Muscle layer of colon (tissue), 2 donors: ENCODE measurements around the gene BPIFB6.

Experiments used
- H3K27ac ChIP-seq: one replicate; pipeline ENCODE4 v1.7.0; 2013; ENCODE audit warnings: low read depth, mild to moderate bottlenecking, low read length, moderate library complexity
- H3K27me3 ChIP-seq, 2 donors: one replicate each; pipeline ENCODE4 v1.7.0; 2013; ENCODE audit warnings: low read length in 2 of 2, mild to moderate bottlenecking in 2 of 2; ENCODE audit not compliant: insufficient read depth in 2 of 2, control insufficient read depth in 1 of 2
- H3K36me3 ChIP-seq: one replicate; pipeline ENCODE4 v1.7.0; 2013; ENCODE audit warnings: mild to moderate bottlenecking, low read length; ENCODE audit not compliant: insufficient read depth
- H3K4me1 ChIP-seq: one replicate; pipeline ENCODE4 v1.7.0; 2013; ENCODE audit warnings: mild to moderate bottlenecking, low read length; ENCODE audit not compliant: insufficient read depth
- H3K4me3 ChIP-seq, 2 donors: one replicate each; pipeline ENCODE4 v1.7.0; 2013; ENCODE audit warnings: low read length in 2 of 2, low read depth in 1 of 2, mild to moderate bottlenecking in 1 of 2, moderate library complexity in 1 of 2
- H3K9ac ChIP-seq: one replicate; pipeline ENCODE4 v1.7.0; 2013; ENCODE audit warnings: low read length
- H3K9me3 ChIP-seq: one replicate; pipeline ENCODE4 v1.7.0; 2013; ENCODE audit warnings: mild to moderate bottlenecking, low read length
- donor health status: abdominal sarcoma.
- donor health status: Adenocarcinoma of cecum.

BPIFB6 gene

DNA sequence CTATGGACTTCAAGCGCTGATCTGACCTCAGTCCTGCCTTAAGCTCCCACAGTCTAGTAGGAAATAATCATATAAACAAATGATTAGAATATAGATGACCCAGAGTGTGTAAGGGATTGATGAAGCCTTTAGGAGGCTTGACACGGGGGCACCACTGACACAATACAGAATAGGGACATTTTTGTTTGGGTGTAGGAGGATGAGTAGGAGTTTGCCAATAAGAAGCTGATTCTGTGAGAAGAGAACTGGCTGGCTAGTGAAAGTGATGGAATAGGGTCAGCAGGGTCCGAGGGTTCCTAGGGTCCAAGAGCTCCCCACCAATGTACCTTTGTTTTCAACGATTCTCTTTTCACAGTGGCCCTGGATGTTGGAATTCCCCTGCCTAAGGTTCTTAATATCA, 40.9 kb downstream of the BPIFB6 start:
- H3K27me3 ChIP-seq, result no peaks in the 10 kb centered on the region
- no peaks in the 10 kb centered on the region for H3K4me1 ChIP-seq
- H3K9ac ChIP-seq, result no peak overlapping the region
- H3K27ac ChIP-seq, result no peak overlapping the region
- no peaks in the 10 kb centered on the region for H3K36me3 ChIP-seq
- no peak overlapping the region for H3K4me3 ChIP-seq
- H3K9me3 ChIP-seq, result no peaks in the 10 kb centered on the region

DNA sequence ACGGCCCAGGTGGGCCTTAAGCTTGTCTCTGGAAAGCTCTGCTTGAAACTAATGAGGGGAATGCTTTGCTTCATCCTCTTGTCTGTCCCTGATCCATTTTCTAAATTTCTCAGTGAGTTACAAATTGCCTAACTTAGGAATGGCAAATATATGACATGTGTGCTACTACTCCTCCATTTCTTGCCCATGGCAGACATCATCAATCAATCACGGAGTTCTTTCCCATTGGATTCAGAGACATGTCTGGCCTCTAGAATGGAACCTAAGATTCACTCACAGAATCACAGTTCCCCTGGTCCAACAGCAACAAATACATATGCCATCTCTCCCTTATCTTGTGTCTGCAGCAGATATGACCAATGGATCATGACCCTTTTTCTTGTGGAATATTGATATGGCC, 41.4 kb downstream of the BPIFB6 start:
- H3K4me1 ChIP-seq, result no peaks in the 10 kb centered on the region

DNA sequence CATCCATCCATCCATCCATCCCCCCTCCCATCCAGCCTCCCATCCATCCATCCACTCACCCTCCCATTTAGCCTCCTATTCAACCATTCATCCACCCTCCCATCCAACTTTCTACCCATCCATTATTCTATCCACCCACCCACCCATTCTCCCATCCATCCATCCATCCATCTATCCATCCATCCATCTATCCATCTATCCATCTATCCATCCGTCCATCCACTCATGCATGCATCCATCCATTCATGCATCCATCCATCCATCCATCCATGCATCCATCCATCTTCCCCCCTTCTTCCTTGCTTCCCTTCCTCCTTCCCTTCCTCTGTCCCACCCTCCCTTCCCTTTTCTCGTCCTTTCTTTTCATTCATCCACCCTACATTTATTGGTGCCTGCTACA, 43.2 kb downstream of the BPIFB6 start:
- Histone ChIP-seq H3K9me3 (no peaks in the 10 kb centered on the region), H3K27me3 (no peaks in the 10 kb centered on the region), H3K27ac (no peak overlapping the region), H3K9ac (no peak overlapping the region), H3K4me3 (no peak overlapping the region), H3K4me1 (no peaks in the 10 kb centered on the region), H3K36me3 (no peaks in the 10 kb centered on the region)

More for the DNA sequence above, 41.4 kb downstream of the BPIFB6 start:
- H3K9me3 ChIP-seq, result no peaks in the 10 kb centered on the region
- no peaks in the 10 kb centered on the region for H3K27me3 ChIP-seq
- no peak overlapping the region for H3K9ac ChIP-seq
- H3K36me3 ChIP-seq, result no peaks in the 10 kb centered on the region
- no peak overlapping the region for H3K27ac ChIP-seq
- H3K4me3 ChIP-seq, result no peak overlapping the region

DNA sequence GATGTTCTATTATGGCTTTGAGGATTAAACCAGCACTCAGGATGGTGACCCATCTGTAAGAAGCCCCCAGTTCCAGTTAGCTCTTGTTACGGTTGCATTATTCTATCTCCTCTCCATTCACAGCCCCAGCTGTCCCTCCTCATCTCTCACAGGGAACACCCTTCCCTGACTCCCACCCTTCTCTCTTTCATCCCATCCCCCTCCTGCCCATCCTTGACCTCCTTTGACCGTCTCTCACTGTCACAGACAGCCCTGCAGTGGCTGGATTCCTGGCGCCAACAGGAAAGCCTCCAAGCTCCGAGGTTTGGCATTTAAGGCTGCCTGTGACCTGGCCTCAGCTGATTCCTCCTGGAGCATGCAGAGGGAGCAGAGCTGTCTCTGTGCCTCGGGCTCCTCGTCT, 43.8 kb downstream of the BPIFB6 start:
- H3K9me3 ChIP-seq, result no peaks in the 10 kb centered on the region
- H3K4me1 ChIP-seq, result no peaks in the 10 kb centered on the region
- H3K36me3 ChIP-seq, result no peaks in the 10 kb centered on the region
- no peaks in the 10 kb centered on the region for H3K27me3 ChIP-seq
- no peak overlapping the region for H3K27ac ChIP-seq
- H3K9ac ChIP-seq, result no peak overlapping the region
- no peak overlapping the region for H3K4me3 ChIP-seq

DNA sequence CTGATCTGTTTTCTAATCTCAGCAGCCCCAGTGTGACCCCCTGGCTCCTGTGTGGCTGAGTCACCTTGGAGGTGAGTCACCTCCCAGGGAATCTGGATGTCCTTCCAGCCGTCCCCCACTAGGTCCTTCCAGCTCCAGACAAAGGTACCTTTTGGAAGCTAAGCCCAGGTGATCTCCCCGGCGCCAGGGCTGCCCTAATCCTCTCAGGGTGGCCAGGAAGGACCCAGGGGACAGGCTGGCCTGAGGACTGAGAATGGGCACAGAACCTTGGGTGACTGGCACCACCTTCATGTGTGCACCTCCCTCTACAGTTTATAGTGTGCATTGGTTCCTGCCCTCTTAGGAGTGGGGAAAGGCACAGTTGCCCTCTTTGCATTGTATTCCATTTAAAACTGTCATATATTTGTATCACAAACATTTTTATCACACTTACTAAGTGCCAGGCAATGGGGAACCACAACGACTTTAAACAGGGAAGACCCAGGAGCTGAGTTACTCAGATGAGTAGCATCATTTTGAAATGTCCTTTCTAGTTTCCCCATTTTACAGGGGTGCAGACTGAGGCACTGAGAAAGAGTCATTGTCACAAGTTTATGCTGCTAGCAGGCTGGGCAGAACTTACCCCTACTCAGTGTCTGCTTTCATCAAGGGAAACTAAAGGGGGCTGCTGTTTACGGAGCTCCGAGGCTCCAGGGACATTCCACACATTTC, 45.4 kb downstream of the BPIFB6 start:
- no peak overlapping the region for H3K27ac ChIP-seq
- no peaks in the 10 kb centered on the region for H3K4me1 ChIP-seq
- H3K9ac ChIP-seq, result no peak overlapping the region
- H3K9me3 ChIP-seq, result no peaks in the 10 kb centered on the region
- H3K36me3 ChIP-seq, result no peaks in the 10 kb centered on the region
- no peak overlapping the region for H3K4me3 ChIP-seq
- no peaks in the 10 kb centered on the region for H3K27me3 ChIP-seq

DNA sequence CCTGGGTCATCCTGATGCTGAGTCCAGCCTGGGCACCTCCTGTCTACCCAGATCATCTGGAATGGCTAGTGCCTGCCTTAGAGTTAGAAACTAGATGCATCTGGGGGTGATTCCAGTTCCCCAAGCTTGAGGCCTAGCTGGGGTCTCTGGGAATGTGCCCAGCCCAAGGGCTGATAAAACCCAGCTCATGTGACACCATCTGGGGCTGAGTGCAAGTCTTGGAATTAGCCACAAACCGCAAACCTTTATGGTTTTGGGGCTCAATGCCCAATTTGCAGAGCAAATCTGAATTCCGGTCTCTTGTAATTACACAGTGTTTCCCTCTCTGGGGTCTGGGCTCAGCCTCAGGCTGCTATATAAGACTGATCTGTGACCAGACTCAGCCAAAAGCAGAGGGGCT, 47.8 kb downstream of the BPIFB6 start, which contains the start of gene BPIFB4:
Gene BPIFB4 (plus strand): TSS at position 385 of the 400 bp plus-strand sequence. CDS start 1,884 bp downstream, outside the sequence.
- H3K4me1 ChIP-seq, result no peaks in the 10 kb centered on the region
- H3K36me3 ChIP-seq, result no peaks in the 10 kb centered on the region
- H3K9ac ChIP-seq, result no peak within 1 kb of the TSS

DNA sequence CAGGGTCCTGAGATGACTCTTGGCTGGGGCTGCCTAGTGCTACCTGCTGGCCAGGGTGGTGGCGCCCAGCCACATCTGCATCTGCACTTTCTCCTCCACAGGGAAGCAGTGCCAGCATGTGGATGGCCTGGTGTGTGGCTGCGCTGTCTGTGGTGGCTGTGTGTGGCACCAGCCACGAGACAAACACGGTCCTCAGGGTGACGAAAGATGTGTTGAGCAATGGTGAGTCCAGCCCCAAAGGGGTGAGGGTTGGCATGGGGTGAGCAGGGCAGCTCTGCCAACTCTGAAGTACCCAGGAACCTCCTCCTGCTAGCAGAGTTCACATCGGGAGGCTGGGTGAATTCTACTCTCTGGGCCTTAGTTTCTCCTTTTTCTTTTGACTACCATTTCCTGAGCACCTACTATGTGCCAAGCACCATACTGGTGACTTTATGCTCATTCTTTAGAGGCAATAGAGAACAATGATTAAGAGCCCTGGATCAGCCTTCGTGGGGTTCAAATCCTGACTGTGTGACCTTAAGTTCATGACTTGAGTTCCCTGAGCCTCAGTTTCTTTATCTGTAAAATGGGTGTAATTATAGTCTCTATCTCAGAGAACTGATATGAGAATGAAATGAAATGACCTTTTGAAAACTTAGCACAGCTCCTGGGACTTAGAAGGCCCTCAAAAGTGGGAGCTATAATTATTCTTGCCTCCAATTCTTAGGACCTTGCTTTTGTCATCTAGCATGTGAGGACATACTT, 50.1 kb downstream of the BPIFB6 start:
- H3K9ac ChIP-seq, result no peak overlapping the region

More for the DNA sequence above, 47.8 kb downstream of the BPIFB6 start, which contains the start of gene BPIFB4:
- H3K27ac ChIP-seq, result no peak within 1 kb of the TSS
- H3K27me3 ChIP-seq, result no peaks in the 10 kb centered on the region
- H3K4me3 ChIP-seq, result no peak within 1 kb of the TSS
- H3K9me3 ChIP-seq, result no peaks in the 10 kb centered on the region

DNA sequence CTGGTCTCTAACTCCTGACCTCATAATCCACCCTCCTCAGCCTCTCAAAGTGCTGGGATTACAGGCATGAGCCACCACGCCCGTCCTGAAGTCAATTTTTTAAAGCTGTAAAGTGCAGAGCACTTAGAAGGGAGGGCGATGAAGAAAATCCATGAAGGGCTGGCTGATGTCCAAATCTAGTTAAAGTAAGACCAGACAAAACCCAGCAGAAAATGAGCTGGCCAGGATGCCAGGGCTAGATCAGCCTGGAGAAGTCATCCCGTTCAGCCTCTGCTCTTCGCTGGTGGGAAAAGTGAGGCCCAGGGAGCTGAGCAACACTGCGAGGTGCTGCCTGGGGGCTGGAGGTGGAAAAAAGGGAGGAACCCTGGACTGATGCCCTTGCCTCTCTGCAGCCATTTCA, 51.1 kb downstream of the BPIFB6 start:
- Histone ChIP-seq H3K36me3 (no peaks in the 10 kb centered on the region), H3K9ac (no peak overlapping the region), H3K4me1 (no peaks in the 10 kb centered on the region), H3K27ac (no peak overlapping the region), H3K4me3 (no peak overlapping the region), H3K9me3 (no peaks in the 10 kb centered on the region), H3K27me3 (no peaks in the 10 kb centered on the region)

More for the DNA sequence above, 50.1 kb downstream of the BPIFB6 start:
- H3K36me3 ChIP-seq, result no peaks in the 10 kb centered on the region
- no peaks in the 10 kb centered on the region for H3K4me1 ChIP-seq
- H3K9me3 ChIP-seq, result no peaks in the 10 kb centered on the region
- H3K4me3 ChIP-seq, result no peak overlapping the region
- no peaks in the 10 kb centered on the region for H3K27me3 ChIP-seq
- H3K27ac ChIP-seq, result no peak overlapping the region

DNA sequence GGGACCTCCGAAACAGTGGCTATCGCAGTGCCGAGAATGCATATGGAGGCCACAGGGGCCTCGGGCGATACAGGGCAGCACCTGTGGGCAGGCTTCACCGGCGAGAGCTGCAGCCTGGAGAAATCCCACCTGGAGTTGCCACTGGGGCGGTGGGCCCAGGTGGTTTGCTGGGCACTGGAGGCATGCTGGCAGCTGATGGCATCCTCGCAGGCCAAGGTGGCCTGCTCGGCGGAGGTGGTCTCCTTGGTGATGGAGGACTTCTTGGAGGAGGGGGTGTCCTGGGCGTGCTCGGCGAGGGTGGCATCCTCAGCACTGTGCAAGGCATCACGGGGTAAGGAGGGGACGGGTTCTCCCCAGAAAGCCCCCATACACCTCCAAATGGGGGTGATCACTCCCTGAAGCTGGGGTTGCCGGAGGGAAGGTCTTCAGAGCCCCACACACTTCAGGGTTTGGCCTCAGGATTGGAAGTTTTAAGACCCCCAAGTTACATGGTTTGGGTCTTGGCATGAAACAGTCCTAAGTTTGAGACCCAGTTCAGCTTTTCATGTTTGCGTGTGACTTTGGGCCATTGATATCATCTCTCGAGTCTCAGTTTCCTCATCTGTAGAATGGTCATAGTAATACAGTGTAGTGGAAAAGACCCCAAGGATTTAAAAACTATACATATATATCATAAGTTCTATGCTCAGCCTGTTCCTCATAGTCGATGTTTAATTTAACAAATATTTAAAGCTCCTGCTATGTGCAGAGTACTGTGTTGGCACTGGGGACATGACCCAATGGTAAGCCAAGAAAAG, 52.3 kb downstream of the BPIFB6 start:
- Histone ChIP-seq H3K27ac (no peak overlapping the region), H3K4me3 (no peak overlapping the region), H3K9ac (no peak overlapping the region), H3K4me1 (no peaks in the 10 kb centered on the region), H3K27me3 (no peaks in the 10 kb centered on the region), H3K36me3 (no peaks in the 10 kb centered on the region), H3K9me3 (no peaks in the 10 kb centered on the region)

DNA sequence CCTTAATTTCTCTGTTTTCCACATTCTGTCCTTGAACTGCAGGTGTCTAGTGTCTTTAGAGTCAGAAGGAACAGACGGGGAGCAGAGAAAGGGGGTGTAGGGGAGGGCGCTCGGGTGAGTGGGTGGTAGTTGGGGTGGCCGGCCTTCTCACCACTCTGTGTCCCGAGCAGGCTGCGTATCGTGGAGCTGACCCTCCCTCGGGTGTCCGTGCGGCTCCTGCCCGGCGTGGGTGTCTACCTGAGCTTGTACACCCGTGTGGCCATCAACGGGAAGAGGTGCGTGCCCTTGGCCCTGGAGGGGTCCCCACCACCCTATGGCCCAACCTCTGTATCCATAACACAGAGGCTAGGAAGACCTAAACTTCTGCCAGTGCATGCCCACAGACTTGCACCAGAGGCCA, 53.3 kb downstream of the BPIFB6 start:
- H3K36me3 ChIP-seq, result no peaks in the 10 kb centered on the region
- H3K27me3 ChIP-seq, result no peaks in the 10 kb centered on the region
- no peaks in the 10 kb centered on the region for H3K4me1 ChIP-seq
- no peak overlapping the region for H3K4me3 ChIP-seq
- no peaks in the 10 kb centered on the region for H3K9me3 ChIP-seq
- no peak overlapping the region for H3K9ac ChIP-seq
- H3K27ac ChIP-seq, result no peak overlapping the region

DNA sequence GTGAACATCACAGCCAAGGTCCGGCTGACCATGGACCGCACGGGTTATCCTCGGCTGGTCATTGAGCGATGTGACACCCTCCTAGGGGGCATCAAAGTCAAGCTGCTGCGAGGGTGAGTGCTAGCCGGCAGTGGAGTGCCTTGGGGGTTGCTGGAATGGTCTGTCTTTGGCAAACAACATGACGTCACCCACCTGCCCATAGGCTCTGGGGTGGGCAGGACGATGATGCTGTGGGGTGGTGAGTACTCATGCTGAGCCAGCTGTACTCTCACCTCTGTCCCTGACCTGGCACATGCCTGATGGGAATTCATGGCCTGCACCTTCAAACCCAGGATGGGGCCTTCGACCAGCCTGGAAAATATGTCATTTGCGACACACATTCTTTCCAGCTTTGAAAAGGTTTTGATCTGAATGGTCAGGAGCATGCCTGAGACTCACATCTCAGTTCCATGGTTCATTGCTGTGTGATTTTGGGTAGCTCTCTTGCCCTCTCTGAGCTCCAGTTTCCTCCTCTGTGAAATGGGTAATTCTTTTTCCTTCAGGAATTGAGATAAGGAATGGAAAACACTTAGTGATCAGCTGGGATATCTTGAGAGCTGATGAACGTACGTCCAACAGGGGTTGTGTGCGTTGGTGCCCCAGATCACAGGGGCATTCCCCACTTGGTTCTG, 54.7 kb downstream of the BPIFB6 start:
- Histone ChIP-seq H3K27me3 (no peaks in the 10 kb centered on the region), H3K4me1 (no peaks in the 10 kb centered on the region), H3K4me3 (no peak overlapping the region), H3K27ac (no peak overlapping the region), H3K36me3 (no peaks in the 10 kb centered on the region), H3K9me3 (no peaks in the 10 kb centered on the region), H3K9ac (no peak overlapping the region)
